Astrocyte (in vitro differentiated cells and primary cell): ENCODE results near the gene TM9SF4. TPM values are rescaled to one million over a fixed set of nuclear protein-coding genes. Genes with fewer than 3 reads are reported as not detected.

Source experiments
- DNase-seq: peaks from one replicate; pipeline ENCODE4 v3.0.0-alpha.2; 2010; ENCODE audit warnings: low read depth
- FAIRE-seq: peaks from 2 replicates; lab custom pipeline; 2011; peaks lifted over from hg19 to GRCh38; lab: Jason Lieb, UNC
- H2AFZ ChIP-seq: 2 replicates; pipeline ENCODE4 v1.6.0; 2012; ENCODE audit warnings: low read depth, low read length, inconsistent platforms
- H3K27ac ChIP-seq: 2 replicates; pipeline ENCODE4 v1.5.1; 2011; ENCODE audit warnings: low read depth, low read length, inconsistent platforms
- H3K27me3 ChIP-seq: 2 replicates; pipeline ENCODE4 v1.6.0; 2011; ENCODE audit warnings: low read length, inconsistent platforms; ENCODE audit not compliant: insufficient read depth
- H3K36me3 ChIP-seq: 2 replicates; pipeline ENCODE4 v1.5.1; 2011; ENCODE audit warnings: low read length, inconsistent platforms; ENCODE audit not compliant: insufficient read depth
- H3K4me1 ChIP-seq: 2 replicates; pipeline ENCODE4 v1.5.1; 2011; ENCODE audit warnings: low read length, inconsistent platforms; ENCODE audit not compliant: insufficient read depth
- H3K4me2 ChIP-seq: 2 replicates; pipeline ENCODE4 v1.6.0; 2012; ENCODE audit warnings: low read length, inconsistent platforms
- H3K4me3 ChIP-seq: 2 replicates; pipeline ENCODE4 v1.5.1; 2011; ENCODE audit warnings: low read depth, mild to moderate bottlenecking, low read length, inconsistent platforms; ENCODE audit not compliant: insufficient read depth
- H3K79me2 ChIP-seq: 2 replicates; pipeline ENCODE4 v1.6.0; 2012; ENCODE audit warnings: mild to moderate bottlenecking, low read length, inconsistent platforms; ENCODE audit not compliant: insufficient read depth
- H3K9ac ChIP-seq: 2 replicates; pipeline ENCODE4 v1.6.0; 2012; ENCODE audit warnings: mild to moderate bottlenecking, low read length, inconsistent platforms
- H3K9me3 ChIP-seq: 2 replicates; pipeline ENCODE4 v1.5.1; 2012; ENCODE audit warnings: low read depth, mild to moderate bottlenecking, low read length, inconsistent platforms; ENCODE audit not compliant: insufficient read depth
- H4K20me1 ChIP-seq: 2 replicates; pipeline ENCODE4 v1.6.0; 2012; ENCODE audit warnings: low read length, inconsistent platforms; ENCODE audit not compliant: insufficient read depth
- H3K27ac Mint-ChIP-seq: one replicate; pipeline ENCODE4 v1.8.0; 2021; ENCODE audit warnings: mild to moderate bottlenecking, mixed read lengths; ENCODE audit not compliant: unreplicated experiment
- H3K27me3 Mint-ChIP-seq: one replicate; pipeline ENCODE4 v1.8.0; 2021; ENCODE audit warnings: low read depth, mixed read lengths; ENCODE audit not compliant: unreplicated experiment
- H3K36me3 Mint-ChIP-seq: one replicate; pipeline ENCODE4 v1.8.0; 2021; ENCODE audit warnings: low read depth, mixed read lengths; ENCODE audit not compliant: unreplicated experiment
- H3K4me1 Mint-ChIP-seq: one replicate; pipeline ENCODE4 v1.8.0; 2021; ENCODE audit warnings: low read depth, mixed read lengths; ENCODE audit not compliant: unreplicated experiment
- H3K4me3 Mint-ChIP-seq: one replicate; pipeline ENCODE4 v1.8.0; 2021; ENCODE audit warnings: mild to moderate bottlenecking, moderate library complexity, mixed read lengths; ENCODE audit not compliant: unreplicated experiment
- H3K9me3 Mint-ChIP-seq: one replicate; pipeline ENCODE4 v1.8.0; 2021; ENCODE audit warnings: mild to moderate bottlenecking, mixed read lengths; ENCODE audit not compliant: unreplicated experiment
- EZH2 ChIP-seq: IDR thresholded peaks from 2 replicates; pipeline ENCODE4 v1.6.1; 2012; ENCODE audit warnings: mild to moderate bottlenecking, low read length, inconsistent platforms; ENCODE audit not compliant: insufficient read depth
- total RNA-seq: library from RNA; stranded (reverse); gene quantifications from 2 replicates; pipeline ENCODE4 v1.2.1, GENCODE V29; 2021
- TF ChIP-seq, protein P1 (sequence below): IDR thresholded peaks from 2 replicates; pipeline ENCODE4 v1.5.1; 2011; ENCODE audit warnings: low read depth, mild to moderate bottlenecking, inconsistent platforms, low read length, moderate library complexity; ENCODE audit not compliant: insufficient read depth

Gene TM9SF4
- total RNA-seq, 1 donor from 2014 or later, result 64.0 TPM

GRCh38 chr20:32199006-32199405, 89.5 kb downstream of the TM9SF4 start:
- no peak overlapping the region for H3K4me3 ChIP-seq
- H3K4me1 Mint-ChIP-seq, result peaks cover 24% of the 10 kb centered on the region
- no peak overlapping the region for H2AFZ ChIP-seq
- H3K4me2 ChIP-seq, result no peak overlapping the region
- FAIRE-seq (no peak), DNase-seq (no peak)
- peaks cover 11% of the 10 kb centered on the region for H3K4me1 ChIP-seq
- no peaks in the 10 kb centered on the region for H3K27me3 Mint-ChIP-seq
- H3K27me3 ChIP-seq, result no peaks in the 10 kb centered on the region
- H3K27ac Mint-ChIP-seq, result no peak overlapping the region
- no peak overlapping the region for H3K27ac ChIP-seq
- TF ChIP-seq, protein P1, sequence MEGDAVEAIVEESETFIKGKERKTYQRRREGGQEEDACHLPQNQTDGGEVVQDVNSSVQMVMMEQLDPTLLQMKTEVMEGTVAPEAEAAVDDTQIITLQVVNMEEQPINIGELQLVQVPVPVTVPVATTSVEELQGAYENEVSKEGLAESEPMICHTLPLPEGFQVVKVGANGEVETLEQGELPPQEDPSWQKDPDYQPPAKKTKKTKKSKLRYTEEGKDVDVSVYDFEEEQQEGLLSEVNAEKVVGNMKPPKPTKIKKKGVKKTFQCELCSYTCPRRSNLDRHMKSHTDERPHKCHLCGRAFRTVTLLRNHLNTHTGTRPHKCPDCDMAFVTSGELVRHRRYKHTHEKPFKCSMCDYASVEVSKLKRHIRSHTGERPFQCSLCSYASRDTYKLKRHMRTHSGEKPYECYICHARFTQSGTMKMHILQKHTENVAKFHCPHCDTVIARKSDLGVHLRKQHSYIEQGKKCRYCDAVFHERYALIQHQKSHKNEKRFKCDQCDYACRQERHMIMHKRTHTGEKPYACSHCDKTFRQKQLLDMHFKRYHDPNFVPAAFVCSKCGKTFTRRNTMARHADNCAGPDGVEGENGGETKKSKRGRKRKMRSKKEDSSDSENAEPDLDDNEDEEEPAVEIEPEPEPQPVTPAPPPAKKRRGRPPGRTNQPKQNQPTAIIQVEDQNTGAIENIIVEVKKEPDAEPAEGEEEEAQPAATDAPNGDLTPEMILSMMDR, result no peak
- TF ChIP-seq EZH2, result no peak
- no peaks in the 10 kb centered on the region for H3K9me3 ChIP-seq
- H3K9ac ChIP-seq, result no peak overlapping the region
- H3K36me3 ChIP-seq, result peaks cover 27% of the 10 kb centered on the region
- peaks cover 63% of the 10 kb centered on the region for H3K79me2 ChIP-seq
- peaks cover 21% of the 10 kb centered on the region for H3K36me3 Mint-ChIP-seq
- H3K9me3 Mint-ChIP-seq, result no peaks in the 10 kb centered on the region
- H4K20me1 ChIP-seq, result peaks cover 72% of the 10 kb centered on the region
- no peak overlapping the region for H3K4me3 Mint-ChIP-seq

DNA sequence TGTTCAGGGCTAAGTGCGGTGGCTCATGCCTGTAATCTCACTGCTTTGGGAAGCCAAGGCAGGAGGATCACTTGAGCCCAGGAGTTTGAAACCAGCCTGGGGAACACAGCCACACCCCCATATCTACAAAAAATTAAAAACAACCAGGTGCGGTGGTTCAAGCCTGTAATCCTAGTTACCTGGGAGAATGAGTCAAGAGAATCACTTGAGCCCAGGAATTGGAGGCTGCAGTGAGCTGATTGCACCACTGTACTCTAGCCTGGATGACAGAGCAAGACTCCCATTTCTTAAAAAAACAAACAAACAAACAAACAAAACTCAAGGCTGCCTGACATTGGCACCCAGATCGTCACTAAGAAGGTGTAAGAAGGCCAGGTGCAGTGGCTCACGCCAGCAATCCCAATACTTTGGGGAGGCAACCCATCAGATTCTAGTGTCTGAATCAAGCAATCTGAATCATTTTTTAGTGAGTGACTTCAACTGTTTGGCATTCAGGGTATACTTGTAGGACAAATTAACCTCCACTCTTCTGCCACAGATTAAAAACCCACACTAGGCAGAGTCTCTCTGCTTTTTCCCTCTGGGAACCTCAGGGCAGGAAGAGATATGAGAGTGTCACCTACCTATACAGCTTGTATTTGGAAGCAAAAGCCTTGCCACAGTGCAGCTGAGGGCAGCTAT, 91.9 kb downstream of the TM9SF4 start:
- Histone ChIP-seq H3K4me3 (no peak overlapping the region), H3K4me1 (peaks cover 18% of the 10 kb centered on the region), H3K79me2 (peaks cover 80% of the 10 kb centered on the region), H2AFZ (no peak overlapping the region), H3K36me3 (peaks cover 20% of the 10 kb centered on the region), H3K27me3 (no peaks in the 10 kb centered on the region), H3K4me2 (peak overlapping the region; percentile 28), H3K27ac (no peak overlapping the region), H4K20me1 (peaks cover 87% of the 10 kb centered on the region), H3K9ac (no peak overlapping the region), H3K9me3 (no peaks in the 10 kb centered on the region)
- TF ChIP-seq EZH2, result no peak
- TF ChIP-seq, protein P1, result no peak
- peaks cover 44% of the 10 kb centered on the region for H3K4me1 Mint-ChIP-seq
- DNase-seq, result peak; percentile 30
- no peaks in the 10 kb centered on the region for H3K9me3 Mint-ChIP-seq
- peak overlapping the region; percentile 86 for H3K27ac Mint-ChIP-seq
- no peaks in the 10 kb centered on the region for H3K27me3 Mint-ChIP-seq
- no peak overlapping the region for H3K4me3 Mint-ChIP-seq
- H3K36me3 Mint-ChIP-seq, result peaks cover 12% of the 10 kb centered on the region
- no peak for FAIRE-seq

- peaks cover 14% of the 10 kb centered on the region for H3K36me3 Mint-ChIP-seq
Measured at GRCh38 chr20:32201977-32202363, 92.5 kb downstream of the TM9SF4 start.

More at GRCh38 chr20:32201977-32202363, 92.5 kb downstream of the TM9SF4 start:
- FAIRE-seq (no peak), DNase-seq (no peak)
- TF ChIP-seq EZH2, result no peak
- TF ChIP-seq, protein P1, result no peak
- Histone ChIP-seq H3K27me3 (no peaks in the 10 kb centered on the region), H3K79me2 (peaks cover 85% of the 10 kb centered on the region), H3K4me2 (peak overlapping the region; percentile 28), H3K36me3 (peaks cover 20% of the 10 kb centered on the region), H3K9ac (no peak overlapping the region), H4K20me1 (peaks cover 91% of the 10 kb centered on the region), H3K4me1 (peaks cover 22% of the 10 kb centered on the region), H3K4me3 (no peak overlapping the region), H2AFZ (no peak overlapping the region), H3K27ac (no peak overlapping the region), H3K9me3 (no peaks in the 10 kb centered on the region)
- peak overlapping the region; percentile 72 for H3K27ac Mint-ChIP-seq
- H3K9me3 Mint-ChIP-seq, result peaks cover 1% of the 10 kb centered on the region
- H3K4me1 Mint-ChIP-seq, result peaks cover 50% of the 10 kb centered on the region
- H3K27me3 Mint-ChIP-seq, result no peaks in the 10 kb centered on the region
- no peak overlapping the region for H3K4me3 Mint-ChIP-seq
